Endometrial microvascular endothelial cells (primary cell): ENCODE results near the gene ZNF746. TPM values are rescaled to one million over a fixed set of nuclear protein-coding genes. Genes with fewer than 3 reads are reported as not detected.

Experiments
- in situ Hi-C: cut with HindIII; loops from 2 replicates; pipeline ENCODE4 v1.10.0; 2017; ENCODE audit warnings: low sequenced_read_pairs, low pct_unique_long_range_greater_than_20kb; ENCODE audit errors: inconsistent ontology term
- total RNA-seq: library from RNA; depleted of rRNA; stranded (reverse); fragments of >200 nt; gene quantifications from one replicate; pipeline ENCODE4 v1.2.3, GENCODE V29; 2015; ENCODE audit errors: inconsistent ontology term

Gene ZNF746
- total RNA-seq, 1 donor from 2014 or later: 18.9 TPM

DNA sequence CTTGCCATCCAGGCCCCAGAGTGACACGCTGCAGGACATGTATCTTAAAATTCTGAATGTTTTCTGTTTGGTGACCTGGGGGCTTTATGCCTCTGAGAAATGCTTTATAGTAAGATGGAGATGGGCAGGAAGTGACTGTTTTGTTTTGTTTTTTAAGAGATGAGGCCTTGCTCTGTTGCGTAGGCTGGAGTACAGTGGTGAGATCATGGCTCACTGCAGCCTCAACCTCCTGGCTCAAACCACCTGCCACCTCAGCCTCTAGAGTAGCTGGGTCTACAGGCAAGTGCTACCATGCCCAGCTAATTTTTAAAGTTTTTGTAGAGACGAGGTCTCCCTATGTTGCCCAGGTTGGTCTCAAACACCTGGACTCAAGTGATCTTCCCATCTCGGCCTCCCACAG lies 57.4 kb downstream of the ZNF746 start:
- in situ Hi-C loops: no loop called here

DNA sequence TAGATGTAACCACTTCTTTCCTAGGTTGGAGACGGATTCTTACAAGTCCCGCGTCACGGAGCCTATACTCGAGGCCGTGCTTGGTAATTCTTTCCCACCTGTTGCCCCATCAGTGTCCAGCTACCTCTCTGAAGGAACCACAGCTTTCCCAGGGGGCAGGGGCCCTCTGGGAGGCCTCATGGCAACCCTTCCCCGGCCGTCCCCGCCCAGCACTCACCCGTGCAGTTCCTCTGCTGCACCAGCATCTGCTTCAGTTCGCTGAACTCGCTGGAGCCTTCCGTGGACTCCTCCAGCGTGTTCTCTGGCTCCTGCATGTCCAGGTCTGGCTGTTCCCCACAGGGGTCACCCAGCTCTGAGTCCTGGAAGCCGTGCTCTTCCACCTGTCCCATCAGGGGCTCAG lies 61.3 kb downstream of the ZNF746 start:
- in situ Hi-C loops: no loop called here

DNA sequence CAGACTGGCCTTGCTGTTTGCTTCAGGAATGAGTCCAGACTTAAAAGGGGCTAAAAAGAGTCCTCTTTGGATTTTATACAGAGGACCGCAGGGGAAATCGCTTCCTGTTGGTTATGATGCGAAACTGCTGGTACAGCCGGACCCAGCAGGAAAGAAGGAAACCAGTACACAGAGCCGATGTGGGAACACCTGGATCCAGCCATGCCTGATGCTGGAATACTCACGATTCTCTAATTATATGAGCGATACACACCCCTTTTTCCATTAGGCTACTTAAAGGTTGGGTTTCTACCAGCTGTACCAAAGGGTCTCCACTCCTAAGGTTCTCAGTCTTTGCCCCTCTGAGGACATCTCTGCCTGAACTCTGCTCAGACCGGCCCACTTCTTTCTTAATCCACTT lies 64.5 kb downstream of the ZNF746 start:
- in situ Hi-C loops: no loop called here

DNA sequence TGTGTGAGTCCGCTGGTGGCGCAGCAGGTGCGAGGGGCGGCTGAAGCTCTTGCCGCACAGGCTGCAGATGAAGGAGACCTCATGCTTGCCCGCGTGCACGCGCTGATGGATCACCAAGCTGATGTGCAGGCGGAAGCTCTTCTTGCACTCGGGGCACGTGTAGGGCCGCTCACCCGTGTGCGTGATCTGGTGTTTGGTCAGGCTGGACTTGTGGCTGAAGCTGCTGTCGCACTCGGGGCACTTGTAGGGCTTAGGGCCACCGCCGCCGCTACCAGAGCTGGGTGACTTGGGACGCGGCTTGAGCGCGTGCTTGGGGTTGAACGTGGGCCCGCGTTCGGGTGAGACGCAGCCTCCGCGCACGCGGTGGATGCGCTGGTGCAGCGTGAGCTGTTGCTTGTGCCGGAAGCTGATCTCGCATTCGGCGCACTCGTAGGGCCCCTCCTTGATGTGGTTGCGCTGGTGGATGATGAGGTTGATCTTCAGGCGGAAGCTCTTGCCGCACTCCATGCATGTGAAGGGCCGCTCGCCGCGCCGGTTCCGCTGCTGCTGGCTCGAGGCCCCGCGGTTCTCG lies 65.4 kb downstream of the ZNF746 start:
- in situ Hi-C loops: no loop called here

DNA sequence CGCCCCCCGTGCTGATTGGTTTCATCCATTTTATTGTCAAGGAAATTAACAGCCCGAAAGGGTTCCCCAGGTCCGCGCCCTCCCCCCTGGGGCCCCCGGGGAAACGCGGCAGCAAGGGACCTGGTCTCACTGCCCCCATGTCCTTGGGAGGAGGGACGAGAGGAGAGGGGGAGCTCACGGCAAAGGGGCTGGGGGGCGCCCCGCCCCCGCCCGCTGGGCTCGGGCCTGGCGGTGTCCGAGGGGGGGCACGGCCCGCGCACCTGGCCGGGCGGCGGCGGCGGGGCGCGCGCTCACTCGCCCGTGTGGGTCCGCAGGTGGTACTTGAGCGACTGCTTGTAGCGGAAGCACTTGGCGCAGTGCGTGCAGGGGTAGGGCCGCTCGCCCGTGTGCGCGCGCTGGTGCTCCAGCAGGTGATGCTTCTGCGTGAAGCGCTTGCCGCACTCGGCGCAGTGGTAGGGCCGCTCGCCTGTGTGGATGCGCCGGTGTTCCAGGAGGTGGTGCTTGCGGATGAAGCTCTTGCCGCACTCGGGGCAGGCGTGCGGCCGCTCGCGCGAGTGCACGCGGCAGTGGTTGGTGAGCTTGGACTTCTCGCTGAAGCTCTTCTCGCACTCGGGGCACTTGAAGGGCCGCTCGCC lies 66.0 kb downstream of the ZNF746 start:
- in situ Hi-C loops: no loop called here

DNA sequence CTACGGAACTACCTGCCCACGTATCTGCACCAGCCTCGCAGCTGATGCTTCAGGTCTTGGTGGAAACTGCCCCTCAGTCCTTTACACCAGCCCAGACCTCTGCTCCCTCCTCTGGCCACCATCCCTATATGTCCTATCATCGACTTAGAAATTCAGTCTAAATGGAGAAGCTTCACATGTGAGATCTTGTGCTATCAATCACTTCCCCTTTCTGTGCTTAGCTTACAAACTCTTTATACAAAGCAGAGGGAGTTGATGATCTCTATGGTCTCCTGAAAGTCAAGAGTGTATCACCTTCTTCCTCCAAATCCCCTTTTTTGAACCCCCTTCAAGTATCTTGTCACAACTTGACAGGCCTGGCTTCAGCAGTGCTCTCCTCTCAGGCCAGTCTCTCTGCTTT lies 67.4 kb downstream of the ZNF746 start:
- in situ Hi-C loops: no loop called here

DNA sequence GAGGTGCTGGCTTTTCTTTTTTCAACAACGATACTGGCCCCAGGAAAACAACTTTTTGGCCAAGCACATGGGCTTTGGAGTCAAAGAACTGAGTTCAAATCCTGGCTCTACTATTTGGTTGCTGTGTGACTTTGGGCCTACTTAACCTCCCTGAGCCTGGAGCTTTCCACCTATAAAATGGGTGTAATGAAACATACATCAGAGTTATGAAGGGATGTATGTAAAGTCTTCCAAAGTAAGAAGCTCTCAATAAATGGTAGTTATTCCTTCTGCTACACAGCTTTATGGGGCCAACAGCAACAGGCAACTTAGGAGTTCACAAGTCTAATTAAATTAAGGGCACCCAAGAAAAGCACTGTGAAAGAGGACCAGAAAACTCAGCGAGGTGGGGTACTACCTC lies 69.7 kb downstream of the ZNF746 start:
- in situ Hi-C loops: no loop called here

DNA sequence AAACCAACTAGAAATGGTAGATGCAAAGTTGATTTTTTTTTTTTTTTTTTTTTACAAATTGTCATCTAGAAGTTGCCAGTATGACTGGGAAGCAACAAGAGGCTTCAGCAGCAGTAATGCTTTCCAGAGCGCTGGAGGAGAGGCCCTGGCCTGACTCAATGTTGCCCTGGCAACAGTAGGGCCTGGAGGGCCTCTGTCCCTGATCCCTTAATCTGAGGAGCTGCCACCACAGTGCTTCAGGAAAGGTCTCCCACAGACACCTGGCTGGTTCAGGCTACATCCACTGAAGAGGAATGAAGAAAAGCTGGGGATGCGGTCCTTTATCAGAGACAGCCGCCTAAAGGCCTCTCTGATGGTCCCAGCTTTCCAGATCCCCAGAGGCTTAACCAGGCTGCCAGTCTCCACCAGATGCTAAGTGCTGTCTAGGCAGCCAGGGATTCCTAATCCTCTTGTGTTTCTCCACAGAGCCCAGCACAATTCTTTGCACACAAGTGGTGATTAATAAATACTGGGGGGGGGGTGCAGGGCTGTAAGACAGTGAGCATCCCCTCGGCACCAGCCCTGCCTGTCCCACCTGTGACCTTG lies 70.4 kb downstream of the ZNF746 start:
- in situ Hi-C loops: no loop called here

DNA sequence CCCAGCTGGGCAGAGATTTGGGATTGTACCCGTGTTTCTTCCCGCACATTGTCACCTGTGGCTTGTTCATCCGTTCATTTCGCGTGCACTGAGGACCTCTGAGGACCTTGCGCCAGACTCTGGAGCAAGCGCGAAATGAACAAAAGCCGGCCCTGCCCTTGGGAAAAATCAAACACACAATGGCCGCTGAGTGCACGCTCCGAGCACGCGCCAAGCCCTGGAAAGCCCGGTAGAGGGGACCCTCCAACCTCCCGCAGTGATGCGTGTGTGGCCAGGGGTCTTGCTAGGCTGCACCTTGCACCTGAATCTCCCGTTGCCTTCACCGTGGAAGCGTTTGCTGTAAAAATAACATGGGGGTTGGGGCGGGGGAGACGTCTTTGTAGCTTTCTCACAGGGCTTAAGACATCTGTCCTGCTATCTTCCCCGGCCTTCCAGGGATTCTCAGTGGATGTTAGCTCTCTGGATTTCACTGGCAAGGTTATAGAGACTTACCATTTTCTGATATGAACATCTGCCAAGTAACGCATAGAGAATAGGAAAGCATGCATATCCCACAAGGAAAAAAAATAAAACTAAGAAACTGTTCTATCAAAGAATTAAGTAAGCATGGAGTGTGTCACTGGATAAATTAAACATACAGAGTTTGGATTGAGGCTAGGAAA lies 74.0 kb downstream of the ZNF746 start:
- in situ Hi-C loops: no loop called here

DNA sequence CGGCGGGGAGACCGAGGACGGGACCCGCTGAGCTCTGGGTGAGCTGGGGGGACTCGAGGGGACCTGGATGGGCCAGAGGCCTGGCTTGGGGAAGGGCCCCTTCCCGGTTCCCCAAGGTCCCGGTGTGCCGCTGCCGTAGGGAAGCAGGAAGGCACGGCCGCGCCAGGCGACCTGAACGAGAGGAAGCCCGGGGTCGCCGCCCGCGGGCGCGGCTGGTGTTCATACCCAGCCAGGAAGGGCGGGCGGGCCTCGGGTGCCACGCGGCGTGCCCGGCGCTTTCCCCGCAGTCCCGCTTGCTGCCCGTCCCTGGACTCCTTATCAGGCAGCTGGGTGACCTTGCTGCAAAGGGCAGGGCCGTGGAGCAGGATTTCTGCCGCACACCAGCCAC lies 74.7 kb downstream of the ZNF746 start:
- in situ Hi-C loops: no loop called here

Other genes starting within 250 kb of the ZNF746 start
- 2.6 TPM for gene ZNF783, start 235.6 kb downstream of the ZNF746 start, total RNA-seq
- 6.5 TPM for gene ZNF777, start 36.7 kb downstream of the ZNF746 start, total RNA-seq